HPDE6-E6E7 (cell line): ENCODE results near the gene SPON2.
"Not testable (repeated sequence)": the region's sequence is repeated elsewhere in the genome, so short reads cannot be mapped to it uniquely, and the experiment has no call there.

Source experiments
- DNase-seq: peaks from one replicate; pipeline ENCODE4 v3.0.0; 2011; ENCODE audit warnings: missing footprints; ENCODE audit errors: extremely low spot score

The SPON2 gene

GRCh38 chr4:1151541-1151940, 20.8 kb downstream of the SPON2 start:
- DNase-seq, result no peak

DNA sequence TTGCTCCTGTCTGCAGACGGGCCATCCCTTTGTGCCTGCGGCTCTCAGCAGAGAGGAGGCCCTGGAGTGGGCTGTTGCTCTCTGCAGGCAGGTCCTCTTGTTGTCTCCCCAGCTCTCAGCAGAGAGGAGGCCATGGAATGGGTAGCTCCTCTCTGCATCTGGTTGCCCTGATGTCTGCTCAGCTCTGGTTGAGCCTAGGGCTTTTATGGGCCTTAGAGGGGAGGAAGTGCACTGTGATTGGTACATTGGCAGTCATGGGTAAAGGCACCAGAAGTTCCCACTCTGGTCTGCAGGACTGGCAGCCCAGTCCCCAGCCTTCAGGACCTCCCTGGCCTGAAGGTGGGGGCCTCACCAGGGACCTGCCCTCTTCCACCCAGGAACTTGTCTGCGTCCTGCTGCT, 21.5 kb downstream of the SPON2 start:
- no peak for DNase-seq

DNA sequence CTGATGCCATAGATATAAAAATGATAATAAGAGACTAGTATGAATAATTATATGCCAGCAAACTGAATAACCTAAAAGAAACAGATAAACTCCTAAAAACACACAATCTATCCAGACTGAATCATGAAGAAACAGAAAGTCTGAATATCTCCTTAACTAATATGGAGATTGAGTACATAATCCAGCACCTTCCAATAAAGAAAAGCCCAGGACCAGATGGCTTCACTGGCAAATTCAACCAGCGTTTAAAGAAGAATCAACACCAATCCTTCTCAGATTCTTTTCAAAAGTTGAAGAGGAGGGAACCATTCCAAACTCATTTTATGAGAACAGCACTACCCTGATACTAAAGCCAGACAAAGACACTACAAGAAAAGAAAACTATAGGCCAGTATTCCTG, 32.5 kb downstream of the SPON2 start:
- DNase-seq, result no peak

- DNase-seq, result no peak
Observed at GRCh38 chr4:1137850-1138249, 34.5 kb downstream of the SPON2 start.

DNA sequence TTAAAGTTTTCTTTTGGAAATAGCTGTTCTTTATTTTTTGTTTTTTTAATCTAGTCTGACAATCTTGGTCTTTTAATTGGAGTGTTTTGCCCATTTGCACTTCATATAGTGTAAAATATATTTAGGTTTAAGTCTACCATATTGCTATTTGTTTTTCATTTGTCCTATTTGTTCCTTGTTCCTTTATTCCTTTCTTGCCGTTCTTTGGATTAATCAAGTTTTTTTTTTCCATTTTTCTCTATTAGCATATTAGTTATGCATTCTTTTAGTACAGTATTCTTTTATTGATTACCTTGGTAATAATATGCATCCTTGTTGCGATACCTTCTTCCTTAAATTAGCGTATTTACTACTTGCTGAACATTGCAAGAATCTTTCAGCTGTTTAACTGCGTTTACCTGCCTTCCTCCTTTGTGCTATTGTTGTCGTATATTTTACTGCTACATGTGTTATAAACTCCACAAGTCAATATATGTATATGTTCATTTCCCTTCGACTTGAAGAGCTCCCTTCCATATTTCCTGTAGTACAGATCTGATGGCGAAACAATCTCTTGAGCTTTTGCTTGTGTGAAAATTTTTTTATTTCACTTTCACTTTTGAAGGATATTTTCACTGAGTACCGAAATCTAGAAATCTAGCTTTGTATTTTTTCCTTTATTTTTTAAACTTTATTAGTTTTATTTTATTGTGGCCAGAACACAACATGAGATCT, 35.2 kb downstream of the SPON2 start:
- no peak for DNase-seq

DNA sequence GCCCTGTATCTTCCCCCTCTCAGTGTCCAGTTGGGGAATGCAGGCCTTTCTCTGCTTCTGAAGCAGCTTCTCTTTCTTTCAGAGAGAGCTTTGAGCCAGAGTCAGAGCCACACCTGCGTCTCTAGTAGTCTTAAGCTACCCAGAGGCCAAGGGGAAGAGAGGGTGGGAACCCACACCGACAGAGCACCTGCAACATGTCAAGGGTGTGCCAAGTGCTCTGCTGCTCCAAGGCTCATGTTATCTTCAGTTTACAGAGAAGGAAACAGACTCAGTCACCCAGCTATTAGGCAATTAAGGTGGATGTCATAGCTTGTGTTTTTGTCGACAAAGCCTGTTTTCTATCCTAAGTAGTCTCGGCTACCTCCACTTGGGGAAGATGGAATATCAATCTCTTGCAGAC, 36.3 kb downstream of the SPON2 start:
- no peak for DNase-seq

- no peak for DNase-seq
Observed at GRCh38 chr4:1133033-1133432, 39.4 kb downstream of the SPON2 start.

DNA sequence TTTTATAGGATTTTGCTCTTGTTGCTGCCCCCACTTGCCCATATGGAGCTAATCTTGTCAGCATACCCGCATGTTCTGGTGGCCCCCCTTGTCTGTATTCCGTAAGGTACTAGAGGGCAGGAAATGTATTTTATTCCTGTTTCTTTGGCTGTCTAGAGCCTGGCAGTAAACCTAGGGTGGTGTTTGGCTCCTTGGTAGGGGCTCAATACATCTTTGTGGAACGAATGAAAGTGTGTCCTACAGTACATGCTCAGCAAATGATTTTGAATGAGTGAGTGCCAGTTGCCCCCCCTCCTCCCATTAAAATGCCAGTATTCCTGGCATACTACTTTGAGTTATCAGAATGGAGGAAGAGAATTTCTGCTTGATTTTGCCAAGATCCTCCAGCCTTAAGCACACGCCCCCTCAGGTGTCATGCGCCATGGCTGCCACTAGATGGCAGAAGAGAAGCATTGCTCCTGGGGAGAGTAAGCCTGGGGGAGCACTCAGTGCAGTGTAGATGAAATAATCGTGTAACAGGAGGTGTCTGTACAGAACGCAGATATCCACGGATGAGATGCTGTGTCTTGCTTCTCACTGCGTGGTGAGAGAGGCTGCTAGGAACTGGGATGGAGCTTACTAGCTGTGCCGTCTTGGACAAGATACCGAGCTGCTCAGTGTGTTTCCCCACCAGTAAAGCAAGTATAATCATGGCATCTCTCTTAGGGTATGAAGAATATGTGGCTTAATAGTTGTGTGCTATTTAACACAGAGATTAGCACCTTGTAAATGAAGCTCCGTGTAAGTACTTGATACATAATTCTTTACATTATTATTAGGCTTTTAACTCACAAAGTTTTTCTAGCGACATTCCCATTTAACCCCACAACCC, 41.8 kb downstream of the SPON2 start:
- peak; percentile 76 for DNase-seq

- DNase-seq, result no peak
Observed at GRCh38 chr4:1126506-1126905, 45.9 kb downstream of the SPON2 start.

GRCh38 chr4:1125466-1125865, 46.9 kb downstream of the SPON2 start:
- not testable (repeated sequence) for DNase-seq

- no peak for DNase-seq
Observed at GRCh38 chr4:1124818-1125217, 47.6 kb downstream of the SPON2 start.

DNA sequence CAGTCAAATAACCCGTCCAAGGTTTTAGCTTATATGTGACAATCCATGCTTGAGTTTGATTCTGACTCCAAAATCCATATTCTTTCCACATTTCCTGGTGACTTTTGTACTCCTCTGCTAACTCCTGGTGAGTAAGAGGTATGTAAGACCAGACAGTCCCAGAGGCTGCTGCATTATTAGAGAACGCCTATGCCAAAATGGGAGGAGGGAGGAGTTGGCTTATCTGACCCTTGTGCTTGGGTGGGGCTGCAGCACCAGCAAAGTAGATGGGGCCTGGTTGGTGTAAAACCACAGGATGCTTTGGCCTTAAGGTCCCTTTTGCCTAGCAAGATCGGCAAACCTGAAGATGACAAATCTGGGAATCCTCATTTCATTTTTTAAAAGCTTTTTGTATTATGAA, 49.9 kb downstream of the SPON2 start:
- DNase-seq, result no peak
